GM18505 (cell line): Measurements from ENCODE around the gene SLC6A6.

ENCODE experiments used
- ATAC-seq: cut with Tn5 transposase; IDR thresholded peaks from one replicate; pipeline ENCODE4 v1.9.1; 2021; ENCODE audit not compliant: unreplicated experiment
- POLR2A ChIP-seq: IDR thresholded peaks from 4 replicates; pipeline ENCODE4 v1.6.1; 2011; ENCODE audit warnings: borderline replicate concordance; ENCODE audit not compliant: insufficient read depth, insufficient read length; ENCODE audit errors: extremely low read depth

Gene SLC6A6

DNA sequence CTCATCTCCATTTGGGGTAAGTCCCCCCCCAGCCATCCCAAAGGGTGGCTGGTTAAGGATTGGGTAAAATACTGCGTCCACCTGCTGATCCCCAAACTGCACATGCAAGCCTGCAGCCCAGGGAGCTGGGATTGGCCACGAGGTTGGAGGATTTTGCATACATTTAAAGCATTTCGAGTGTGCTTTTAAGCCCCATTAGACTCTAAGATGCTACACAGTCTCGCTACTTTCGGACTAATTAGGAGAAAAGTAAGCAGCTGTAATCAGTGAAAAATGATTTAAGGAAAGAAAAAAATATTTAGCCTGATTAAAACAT, 23.9 kb downstream of the SLC6A6 start:
- no peak for TF ChIP-seq POLR2A
- no peak for ATAC-seq

- ATAC-seq: no peak
- no peak for TF ChIP-seq POLR2A
Measured at GRCh38 chr3:14428087-14429033, 26.0 kb downstream of the SLC6A6 start.

GRCh38 chr3:14429237-14429636, 26.8 kb downstream of the SLC6A6 start:
- no peak for TF ChIP-seq POLR2A
- ATAC-seq: no peak

- no peak for TF ChIP-seq POLR2A
- no peak for ATAC-seq
Measured at GRCh38 chr3:14429640-14430039, 27.2 kb downstream of the SLC6A6 start.

DNA sequence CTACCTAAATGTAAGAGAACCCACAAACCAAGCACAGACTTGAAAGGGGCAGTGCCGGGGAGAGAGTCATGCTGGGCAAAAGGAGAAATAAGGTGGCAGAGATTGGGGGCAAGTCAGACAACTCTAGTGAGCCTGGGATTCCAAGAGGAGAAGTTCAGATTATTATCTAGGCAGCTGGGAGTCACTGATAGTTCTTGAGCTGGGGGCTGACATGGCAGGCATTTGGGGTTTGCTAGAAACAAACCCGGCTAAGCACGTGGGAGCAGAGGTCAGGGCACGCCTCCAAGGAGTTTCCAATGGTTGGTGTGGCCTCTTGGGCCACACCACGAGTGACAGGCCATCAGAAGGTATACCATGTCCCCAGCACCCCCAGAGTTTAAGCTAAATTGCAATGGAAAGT, 27.6 kb downstream of the SLC6A6 start:
- ATAC-seq: no peak
- no peak for TF ChIP-seq POLR2A

- no peak for ATAC-seq
- no peak for TF ChIP-seq POLR2A
Measured at GRCh38 chr3:14430706-14431451, 28.5 kb downstream of the SLC6A6 start.

DNA sequence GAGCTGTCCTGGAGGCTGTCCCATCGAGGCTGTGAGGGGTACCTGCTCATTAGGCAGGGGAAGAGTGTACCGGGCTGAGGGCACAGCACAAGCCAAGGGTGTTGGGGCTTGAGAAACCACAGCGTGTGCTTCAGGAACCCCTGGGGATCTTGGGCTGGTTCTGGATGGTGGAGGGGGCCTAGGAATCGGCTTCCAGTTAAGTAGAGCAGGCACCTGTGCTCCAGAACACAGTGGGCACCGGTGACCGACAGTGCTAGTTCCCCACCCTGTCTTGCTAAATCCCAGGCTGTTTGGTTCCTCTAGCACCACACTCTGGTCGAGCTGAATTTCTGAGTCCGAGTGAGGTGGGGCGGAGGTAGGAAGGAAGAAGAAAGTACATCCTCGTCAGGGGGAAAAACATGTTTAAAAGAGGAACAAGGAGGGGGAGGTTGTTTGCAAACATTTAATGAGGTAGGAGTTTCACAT, 29.1 kb downstream of the SLC6A6 start:
- peak; percentile 16 for TF ChIP-seq POLR2A
- ATAC-seq: peak; percentile 31

DNA sequence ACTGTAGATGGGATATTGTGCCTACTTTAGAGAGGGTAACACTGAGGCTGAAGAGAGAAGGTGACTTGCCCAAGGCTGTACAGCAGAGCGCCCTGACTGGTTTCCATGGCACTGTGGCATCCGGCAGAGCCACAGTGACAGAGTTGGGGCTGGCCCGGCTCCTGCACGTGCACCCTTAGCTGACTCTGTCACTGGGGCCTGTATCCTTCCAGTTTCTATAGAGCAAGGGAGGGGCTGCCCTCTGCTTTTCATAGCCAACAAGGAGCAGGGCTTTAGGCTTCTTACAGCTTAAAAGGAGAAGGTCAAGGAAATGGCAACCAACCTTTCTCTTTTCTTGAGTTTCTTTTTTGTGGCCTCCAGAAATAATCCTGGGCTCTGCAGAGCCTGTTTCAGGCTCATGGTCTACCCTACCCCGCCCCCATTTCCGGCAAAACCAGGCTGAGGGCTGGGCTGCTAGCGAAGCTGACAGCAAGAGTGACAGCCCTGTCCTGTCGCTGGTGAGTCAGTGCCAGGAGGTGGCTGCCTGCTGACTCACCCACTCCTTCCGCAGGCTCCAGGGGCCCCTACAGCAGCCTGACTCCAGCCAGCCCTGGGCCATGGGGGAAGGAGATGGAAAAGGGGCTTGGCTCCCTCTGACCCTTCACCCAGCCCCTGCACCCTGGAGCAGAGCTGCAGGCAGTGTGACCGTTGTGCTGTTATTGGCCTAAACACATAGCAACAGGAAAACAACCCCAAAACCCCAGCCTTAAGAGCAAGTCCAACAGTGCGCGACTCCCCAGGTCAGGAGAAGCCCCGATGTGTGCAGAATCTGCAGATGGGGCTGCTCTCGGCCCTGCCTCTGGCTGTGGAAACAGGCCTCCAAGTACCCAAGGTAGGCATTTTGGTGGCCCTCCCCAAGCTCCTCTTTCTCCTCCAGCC, 29.8 kb downstream of the SLC6A6 start:
- peak; percentile 78 for ATAC-seq
- TF ChIP-seq POLR2A: peak; percentile 80

- no peak for TF ChIP-seq POLR2A
- ATAC-seq: no peak
Measured at GRCh38 chr3:14433106-14433505, 30.7 kb downstream of the SLC6A6 start.

- no peak for ATAC-seq
- TF ChIP-seq POLR2A: no peak
Measured at GRCh38 chr3:14434126-14434497, 31.7 kb downstream of the SLC6A6 start.

GRCh38 chr3:14434498-14435151, 32.2 kb downstream of the SLC6A6 start:
- no peak for ATAC-seq
- TF ChIP-seq POLR2A: no peak

GRCh38 chr3:14435175-14436014, 33.0 kb downstream of the SLC6A6 start:
- TF ChIP-seq POLR2A: no peak
- no peak for ATAC-seq
